HepG2 (cell line): Measurements from ENCODE around the gene PFAS. TPM values are rescaled to one million over a fixed set of nuclear protein-coding genes. Genes with fewer than 3 reads are reported as not detected.

Experiments used
- ATAC-seq: fragments of 200-7000 bp; cut with Tn5 transposase; 3 replicates; pipeline ENCODE4 v1.9.1; 2020; ENCODE audit warnings: mild to moderate bottlenecking, moderate library complexity
- BruUV-seq: library from RNA; stranded (reverse); fragments of 400-500 nt; replicated peaks from 2 replicates; lab custom pipeline; 2021; lab: Mats Ljungman, UMichigan
- CTCF ChIA-PET: fragments of 300-600 bp; formaldehyde crosslinking; extraction: SDS; loops from one replicate; lab custom pipeline; 2021; ENCODE audit warnings: low total read pairs, inconsistent platforms, low intra/inter-chr PET ratio; lab: Yijun Ruan, JAX
- POLR2A ChIA-PET: fragments of 350-600 bp; sonication (Branson Sonifier 250); formaldehyde crosslinking; loops from one replicate; lab custom pipeline; 2020; ENCODE audit warnings: antibody characterized with exemption, inconsistent platforms; lab: Yijun Ruan, JAX
- DNase-seq: peaks from one replicate; pipeline ENCODE4 v3.0.0-alpha.2; 2015; ENCODE audit warnings: low spot score
- FAIRE-seq: peaks from 3 replicates; lab custom pipeline; 2011; peaks lifted over from hg19 to GRCh38; lab: Jason Lieb, UNC
- H2AFZ ChIP-seq: one replicate; pipeline ENCODE4 v1.6.1; 2011; ENCODE audit warnings: low read length, inconsistent platforms
- H3K27ac ChIP-seq: fragments of 300-600 bp; 3 replicates; pipeline ENCODE4 v1.8.0; 2011; ENCODE audit warnings: mixed run types, mild to moderate bottlenecking, mixed read lengths, low read length, inconsistent platforms; ENCODE audit not compliant: insufficient read depth; ENCODE audit errors: extremely low read length
- H3K27me3 ChIP-seq, 2 experiments: fragments of 200-600 bp in 1 of 2; 2 replicates in 1 of 2; 3 replicates in 1 of 2; pipeline versions ENCODE4 v1.6.0 to v1.8.0; 2011; ENCODE audit warnings: low read length in 2 of 2, mild to moderate bottlenecking in 2 of 2, moderate library complexity in 2 of 2, inconsistent platforms in 1 of 2; ENCODE audit not compliant: insufficient read depth in 2 of 2, control insufficient read depth in 1 of 2
- H3K36me3 ChIP-seq, 2 experiments: fragments of 200-600 bp in 1 of 2; replicated peaks in 1 of 2; 2 replicates in 1 of 2; 3 replicates in 1 of 2; pipeline versions ENCODE4 v1.5.1 to v1.8.0; 2011; ENCODE audit warnings: low read length in 2 of 2, inconsistent platforms in 1 of 2; ENCODE audit not compliant: insufficient read depth in 2 of 2, control insufficient read depth in 1 of 2
- H3K4me1 ChIP-seq: 2 replicates; pipeline ENCODE4 v1.5.1; 2012; ENCODE audit warnings: low read length, inconsistent platforms; ENCODE audit not compliant: insufficient read depth
- H3K4me2 ChIP-seq: 2 replicates; pipeline ENCODE4 v1.6.0; 2011; ENCODE audit warnings: low read depth, low read length, inconsistent platforms
- H3K4me3 ChIP-seq, 3 experiments: fragments of 200-600 bp in 1 of 3; sonication (generic), shearing (Covaris generic) in 1 of 3; replicated peaks in 1 of 3; 2 replicates each; pipeline ENCODE4 v1.5.1; 2011 to 2016; ENCODE audit warnings: low read length in 3 of 3, inconsistent platforms in 2 of 3, low read depth in 2 of 3, mild to moderate bottlenecking in 2 of 3, control low read depth in 1 of 3, mixed read lengths in 1 of 3; ENCODE audit not compliant: insufficient read depth in 1 of 3
- H3K79me2 ChIP-seq: one replicate; pipeline ENCODE4 v1.6.1; 2011; ENCODE audit warnings: low read length, inconsistent platforms; ENCODE audit not compliant: insufficient read depth
- H3K9ac ChIP-seq: 2 replicates; pipeline ENCODE4 v1.6.0; 2011; ENCODE audit warnings: mild to moderate bottlenecking, low read depth, low read length, inconsistent platforms; ENCODE audit not compliant: insufficient read depth
- H3K9me3 ChIP-seq: 2 replicates; pipeline ENCODE4 v1.5.1; 2012; ENCODE audit warnings: mild to moderate bottlenecking, low read length
- H4K20me1 ChIP-seq: 2 replicates; pipeline ENCODE4 v1.6.0; 2011; ENCODE audit warnings: inconsistent platforms, mild to moderate bottlenecking, low read length, moderate library complexity; ENCODE audit not compliant: insufficient read depth
- GLMP ChIP-seq: sonication (generic); formaldehyde crosslinking; IDR thresholded peaks from 2 replicates; pipeline ENCODE4 v1.9.0; 2021; ENCODE audit warnings: missing genetic modification reagents, mild to moderate bottlenecking, borderline replicate concordance
- GPBP1L1 ChIP-seq: sonication (generic); formaldehyde crosslinking; IDR thresholded peaks from 2 replicates; pipeline ENCODE4 v1.5.0; 2020; ENCODE audit warnings: mild to moderate bottlenecking, missing genetic modification reagents
- GPN1 ChIP-seq: sonication (generic); formaldehyde crosslinking; IDR thresholded peaks from 2 replicates; pipeline ENCODE4 v1.5.1; 2020; ENCODE audit warnings: missing genetic modification reagents, borderline replicate concordance
- ISL2 ChIP-seq: sonication (generic); formaldehyde crosslinking; IDR thresholded peaks from 2 replicates; pipeline ENCODE4 v1.5.0; 2020; ENCODE audit warnings: missing genetic modification reagents
- NBN ChIP-seq: fragments of 450-650 bp; conservative IDR thresholded peaks from 2 replicates; pipeline ENCODE4 v1.6.1; 2017
- POGZ ChIP-seq: sonication (generic); formaldehyde crosslinking; IDR thresholded peaks from 2 replicates; pipeline ENCODE4 v1.4.0; 2020; ENCODE audit warnings: mild to moderate bottlenecking, missing genetic modification reagents
- POLR2A ChIP-seq, 2 experiments: IDR thresholded peaks; 2 replicates each; pipeline ENCODE4 v1.6.1; 2011; ENCODE audit warnings: low read depth in 2 of 2, low read length in 2 of 2, mild to moderate bottlenecking in 1 of 2, moderate library complexity in 1 of 2; ENCODE audit not compliant: insufficient read depth in 1 of 2
- POLR2G ChIP-seq: fragments of 200-400 bp; formaldehyde crosslinking; IDR thresholded peaks from 2 replicates; pipeline ENCODE4 v1.6.1; 2018; ENCODE audit warnings: mild to moderate bottlenecking, low read depth, low read length, moderate library complexity
- RELA ChIP-seq: sonication (generic); formaldehyde crosslinking; IDR thresholded peaks from 2 replicates; pipeline ENCODE4 v1.4.0; 2020; ENCODE audit warnings: missing genetic modification reagents
- RXRA ChIP-seq: sonication (generic); formaldehyde crosslinking; IDR thresholded peaks from 2 replicates; pipeline ENCODE4 v1.5.1; 2020; ENCODE audit warnings: missing genetic modification reagents
- ZBTB33 ChIP-seq: sonication (generic); formaldehyde crosslinking; IDR thresholded peaks from 2 replicates; pipeline ENCODE4 v1.4.0; 2020; ENCODE audit warnings: missing genetic modification reagents
- ZBTB38 ChIP-seq: sonication (generic); formaldehyde crosslinking; IDR thresholded peaks from 2 replicates; pipeline ENCODE4 v1.5.1; 2020; ENCODE audit warnings: mild to moderate bottlenecking, missing genetic modification reagents
- ZFP90 ChIP-seq: sonication (generic); formaldehyde crosslinking; IDR thresholded peaks from 2 replicates; pipeline ENCODE4 v1.8.0; 2022; ENCODE audit warnings: missing genetic modification reagents, mild to moderate bottlenecking, inconsistent platforms, borderline replicate concordance
- ZNF317 ChIP-seq: sonication (generic); formaldehyde crosslinking; IDR thresholded peaks from 2 replicates; pipeline ENCODE4 v1.5.0; 2020; ENCODE audit warnings: mild to moderate bottlenecking, missing genetic modification reagents
- ZNF460 ChIP-seq: sonication (generic); formaldehyde crosslinking; IDR thresholded peaks from 2 replicates; pipeline ENCODE4 v1.5.1; 2020; ENCODE audit warnings: missing genetic modification reagents, mild to moderate bottlenecking, borderline replicate concordance
- ZNF510 ChIP-seq: sonication (generic); formaldehyde crosslinking; IDR thresholded peaks from 2 replicates; pipeline ENCODE4 v1.4.0; 2020; ENCODE audit warnings: low read depth, mild to moderate bottlenecking, missing genetic modification reagents
- ZNF639 ChIP-seq: conservative IDR thresholded peaks from 2 replicates; pipeline ENCODE4 v1.6.1; 2018; ENCODE audit warnings: missing genetic modification reagents
- ZNF83 ChIP-seq: sonication (generic); formaldehyde crosslinking; IDR thresholded peaks from 2 replicates; pipeline ENCODE4 v1.4.0; 2020; ENCODE audit warnings: missing genetic modification reagents, mild to moderate bottlenecking, borderline replicate concordance
- WGBS: methylation state at CpG from one replicate; pipeline ENCODE4 v1.1.6; 2017; ENCODE audit warnings: low lambda C conversion rate; 5-methylcytosine and 5-hydroxymethylcytosine counted together
- in situ Hi-C: cut with HindIII; loops from 2 replicates; pipeline ENCODE4 v1.10.0; 2017; ENCODE audit warnings: low pct_unique_long_range_greater_than_20kb; ENCODE audit not compliant: extremely low pct_ligation_motif_present
- intact Hi-C: fragments of 100-400 bp; cut with micrococcal nuclease; formaldehyde crosslinking; loops from one replicate; pipeline ENCODE4 v1.10.0; 2022; ENCODE audit not compliant: unreplicated experiment
- polyA plus RNA-seq, 8 experiments: library from polyadenylated mRNA; depleted of rRNA in 3 of 8; stranded (reverse) in 7 of 8; unstranded in 1 of 8; fragments of >200 nt; fragmentation: Illumina TruSeq in 4 of 8; extraction: Trizol in 4 of 8; gene quantifications; 2 replicates each; pipeline versions ENCODE4 v1.2.1 to v1.2.3, GENCODE V29; 2011 to 2016; ENCODE audit warnings: low read depth in 4 of 8, missing spikeins in 1 of 8, mixed read lengths in 1 of 8; ENCODE audit not compliant: insufficient read depth in 1 of 8
- total RNA-seq, 5 experiments: library from RNA; depleted of rRNA; stranded (reverse); fragments of >200 nt; fragmentation: Illumina TruSeq; extraction: Trizol; gene quantifications; 2 replicates each; pipeline ENCODE4 v1.2.3, GENCODE V29; 2016; ENCODE audit warnings: low read depth in 1 of 5

The PFAS gene
- total and polyA plus RNA-seq, 2 of the 13 experiments (the other 11 are each of a cell fraction or from before 2014, with no cell fraction given): 49.4 to 58.2 TPM

GRCh38 chr17:8224891-8225812, 23.9 kb upstream of the PFAS start:
- 94% methylated on average over 24 of the region's 26 CpGs for WGBS
- intact Hi-C loops: loop anchor here (5.0 kb wide), 1 partner anchor 152 kb away; the partner anchor contains the start of gene KRABD2
- H3K27ac ChIP-seq: no peak overlapping the region
- H3K4me1 ChIP-seq: peaks cover 10% of the 10 kb centered on the region
- H3K4me3 ChIP-seq: no peak overlapping the region
- H2AFZ ChIP-seq: no peak overlapping the region
- FAIRE-seq: no peak
- H3K9me3 ChIP-seq: no peaks in the 10 kb centered on the region
- no peak overlapping the region for H3K4me2 ChIP-seq
- H3K27me3 ChIP-seq: no peaks in the 10 kb centered on the region; a peak in 1 of 5 replicates
- H3K9ac ChIP-seq: no peak overlapping the region
- ChIA-PET CTCF (no interaction called here), POLR2A (interaction anchor here (1.5 to 7.7 kb wide), 5 partner anchors 10 to 70 kb away, joined by 3 to 111 read pairs (median 89); partner anchors contain the start of genes AURKB, BORCS6, CTC1 and PFAS)
- no peak for DNase-seq
- H3K36me3 ChIP-seq: peaks cover 15 to 31% of the 10 kb centered on the region in 2 experiments; a peak in 4 of 5 replicates
- peaks cover 4% of the 10 kb centered on the region; the same call in 1 of the 2 replicates for H4K20me1 ChIP-seq
- ATAC-seq: no peak
- in situ Hi-C loops: loop anchor here (5.0 kb wide), 2 partner anchors 38 to 77 kb away; no protein-coding TSS in a partner anchor
- no peaks in the 10 kb centered on the region for H3K79me2 ChIP-seq
- no TSS peak for BruUV-seq
- TF ChIP-seq ISL2 (CRISPR knock-in tag): no peak
- no peak for TF ChIP-seq NBN
- 0 out of 2 replicates have a peak, but pooled peaks have one; percentile 19 for TF ChIP-seq ZBTB38 (CRISPR knock-in tag)
- TF ChIP-seq GPN1 (CRISPR knock-in tag): no peak
- no peak for TF ChIP-seq GLMP (CRISPR knock-in tag)
- no peak for TF ChIP-seq ZFP90
- TF ChIP-seq ZNF639 (CRISPR knock-in tag): no peak
- TF ChIP-seq ZNF460: no peak
- TF ChIP-seq RXRA: peak; percentile 27; the same call in 1 of the 2 replicates
- no peak for TF ChIP-seq RELA
- TF ChIP-seq POGZ (CRISPR knock-in tag): no peak
- TF ChIP-seq ZNF83 (CRISPR knock-in tag): no peak
- TF ChIP-seq ZBTB33 (CRISPR knock-in tag): peak; percentile 54; the same call in 1 of the 2 replicates
- peak in 1 of 2 experiments; percentile 33; a peak in 1 of 4 replicates for TF ChIP-seq POLR2A (IDR thresholded peaks at IDR 0.05; ENCODE audit: insufficient read depth in 1 of 2, low read depth in 2 of 2, low read length in 2 of 2)
- TF ChIP-seq ZNF510 (CRISPR knock-in tag): no peak
- 0 out of 2 replicates have a peak, but pooled peaks have one; percentile 40 for TF ChIP-seq POLR2G
- no peak for TF ChIP-seq GPBP1L1 (CRISPR knock-in tag)
- no peak for TF ChIP-seq ZNF317 (CRISPR knock-in tag)
